Measurements from ENCODE around the gene MEF2D.

DNA sequence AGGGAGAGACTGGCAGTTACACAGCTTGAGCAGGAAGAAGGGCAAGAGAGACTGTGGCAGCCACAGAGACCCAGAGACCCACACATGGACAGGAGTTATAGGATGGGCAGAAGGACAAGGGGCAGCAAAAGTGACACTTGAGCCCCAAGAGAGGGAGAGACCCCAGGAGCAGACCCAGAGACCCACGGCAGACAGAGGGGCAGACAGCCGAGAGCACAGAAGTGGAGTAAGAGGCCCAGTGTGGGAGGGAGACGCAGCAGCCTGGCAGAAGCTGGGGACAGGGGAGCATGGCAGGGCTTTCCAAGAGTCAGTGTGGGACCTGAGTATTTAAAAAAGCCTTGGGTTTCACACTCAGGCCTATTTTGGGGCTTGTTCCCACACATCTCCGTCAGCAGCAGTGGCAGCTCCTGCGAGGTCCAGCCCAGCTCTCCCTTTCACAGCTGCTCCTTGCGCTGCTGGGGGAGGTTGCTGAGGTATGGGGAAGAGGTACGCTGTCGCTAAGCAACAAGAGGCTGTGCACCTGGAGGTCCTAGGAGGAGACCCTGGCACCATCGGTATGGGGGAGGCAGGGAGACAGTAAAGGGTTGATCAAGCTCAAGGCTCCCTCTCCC is 9.0 kb upstream of the MEF2D start:
- TF ChIP-seq EP300 (IDR thresholded peaks at IDR 0.05; ENCODE audit: borderline replicate concordance) (no peak), FOXM1 (IDR thresholded peaks at IDR 0.05; ENCODE audit: borderline replicate concordance, low read depth) (no peak), EGR1 (IDR thresholded peaks at IDR 0.05) (no peak), RAD21 (IDR thresholded peaks at IDR 0.05; ENCODE audit: low read depth) (no peak), ZBTB7A (IDR thresholded peaks at IDR 0.05; ENCODE audit: low read depth) (no peak), TAF1 (IDR thresholded peaks at IDR 0.05; ENCODE audit: low read depth) (no peak), CREB1 (IDR thresholded peaks at IDR 0.05; ENCODE audit: low read depth) (no peak), TCF12 (IDR thresholded peaks at IDR 0.05; ENCODE audit: low read depth) (no peak), CEBPB (IDR thresholded peaks at IDR 0.05) (no peak), YY1 (IDR thresholded peaks at IDR 0.05; ENCODE audit: low read depth) (no peak), NFIC (IDR thresholded peaks at IDR 0.05) (no peak)
- TF ChIP-seq, protein P1, sequence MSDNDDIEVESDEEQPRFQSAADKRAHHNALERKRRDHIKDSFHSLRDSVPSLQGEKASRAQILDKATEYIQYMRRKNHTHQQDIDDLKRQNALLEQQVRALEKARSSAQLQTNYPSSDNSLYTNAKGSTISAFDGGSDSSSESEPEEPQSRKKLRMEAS (IDR thresholded peaks at IDR 0.05), result no peak
- TF ChIP-seq, protein P2, sequence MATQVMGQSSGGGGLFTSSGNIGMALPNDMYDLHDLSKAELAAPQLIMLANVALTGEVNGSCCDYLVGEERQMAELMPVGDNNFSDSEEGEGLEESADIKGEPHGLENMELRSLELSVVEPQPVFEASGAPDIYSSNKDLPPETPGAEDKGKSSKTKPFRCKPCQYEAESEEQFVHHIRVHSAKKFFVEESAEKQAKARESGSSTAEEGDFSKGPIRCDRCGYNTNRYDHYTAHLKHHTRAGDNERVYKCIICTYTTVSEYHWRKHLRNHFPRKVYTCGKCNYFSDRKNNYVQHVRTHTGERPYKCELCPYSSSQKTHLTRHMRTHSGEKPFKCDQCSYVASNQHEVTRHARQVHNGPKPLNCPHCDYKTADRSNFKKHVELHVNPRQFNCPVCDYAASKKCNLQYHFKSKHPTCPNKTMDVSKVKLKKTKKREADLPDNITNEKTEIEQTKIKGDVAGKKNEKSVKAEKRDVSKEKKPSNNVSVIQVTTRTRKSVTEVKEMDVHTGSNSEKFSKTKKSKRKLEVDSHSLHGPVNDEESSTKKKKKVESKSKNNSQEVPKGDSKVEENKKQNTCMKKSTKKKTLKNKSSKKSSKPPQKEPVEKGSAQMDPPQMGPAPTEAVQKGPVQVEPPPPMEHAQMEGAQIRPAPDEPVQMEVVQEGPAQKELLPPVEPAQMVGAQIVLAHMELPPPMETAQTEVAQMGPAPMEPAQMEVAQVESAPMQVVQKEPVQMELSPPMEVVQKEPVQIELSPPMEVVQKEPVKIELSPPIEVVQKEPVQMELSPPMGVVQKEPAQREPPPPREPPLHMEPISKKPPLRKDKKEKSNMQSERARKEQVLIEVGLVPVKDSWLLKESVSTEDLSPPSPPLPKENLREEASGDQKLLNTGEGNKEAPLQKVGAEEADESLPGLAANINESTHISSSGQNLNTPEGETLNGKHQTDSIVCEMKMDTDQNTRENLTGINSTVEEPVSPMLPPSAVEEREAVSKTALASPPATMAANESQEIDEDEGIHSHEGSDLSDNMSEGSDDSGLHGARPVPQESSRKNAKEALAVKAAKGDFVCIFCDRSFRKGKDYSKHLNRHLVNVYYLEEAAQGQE (IDR thresholded peaks at IDR 0.05; ENCODE audit: low read depth), result no peak
- TF ChIP-seq, protein P3, sequence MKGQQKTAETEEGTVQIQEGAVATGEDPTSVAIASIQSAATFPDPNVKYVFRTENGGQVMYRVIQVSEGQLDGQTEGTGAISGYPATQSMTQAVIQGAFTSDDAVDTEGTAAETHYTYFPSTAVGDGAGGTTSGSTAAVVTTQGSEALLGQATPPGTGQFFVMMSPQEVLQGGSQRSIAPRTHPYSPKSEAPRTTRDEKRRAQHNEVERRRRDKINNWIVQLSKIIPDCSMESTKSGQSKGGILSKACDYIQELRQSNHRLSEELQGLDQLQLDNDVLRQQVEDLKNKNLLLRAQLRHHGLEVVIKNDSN (IDR thresholded peaks at IDR 0.05), result no peak
